Testis (tissue), 3 donors: ENCODE measurements around the gene PDE6H. TPM values are rescaled to one million over a fixed set of nuclear protein-coding genes. Genes with fewer than 3 reads are reported as not detected.

Source experiments
- DNase-seq: peaks from one replicate; pipeline ENCODE4 v3.0.0-alpha.2; 2019
- H3K27ac ChIP-seq, 2 donors: fragments of 200-600 bp; sonication (generic); one replicate each; pipeline ENCODE4 v1.5.1; 2019
- H3K27me3 ChIP-seq: fragments of 200-600 bp; sonication (generic); one replicate; pipeline ENCODE4 v1.5.1; 2019
- H3K36me3 ChIP-seq: fragments of 200-600 bp; sonication (generic); one replicate; pipeline ENCODE4 v1.5.1; 2017; ENCODE audit warnings: low read depth; ENCODE audit errors: missing control alignments
- H3K4me1 ChIP-seq: fragments of 200-600 bp; sonication (generic); one replicate; pipeline ENCODE4 v1.5.1; 2019
- H3K4me3 ChIP-seq, 2 donors: fragments of 200-600 bp; sonication (generic); one replicate each; pipeline ENCODE4 v1.5.1; 2017 to 2019
- H3K9me3 ChIP-seq: fragments of 200-600 bp; sonication (generic); one replicate; pipeline ENCODE4 v1.5.1; 2017
- CTCF ChIP-seq, 3 experiments: fragments of 450-650 bp in 2 of 3; fragments of 200-600 bp in 1 of 3; sonication (generic) in 1 of 3; IDR thresholded peaks; one replicate each; pipeline ENCODE4 v1.5.1; 2016 to 2019; ENCODE audit warnings: antibody characterized with exemption in 3 of 3, mild to moderate bottlenecking in 2 of 3, moderate library complexity in 1 of 3
- POLR2A ChIP-seq: fragments of 450-650 bp; IDR thresholded peaks from one replicate; pipeline ENCODE4 v1.6.1; 2017; ENCODE audit warnings: antibody characterized with exemption, mild to moderate bottlenecking, moderate library complexity
- WGBS, 2 donors: methylation state at CpG; one replicate each; pipeline ENCODE4 v1.1.5; 2018; 5-methylcytosine and 5-hydroxymethylcytosine counted together
- intact Hi-C: fragments of 100-400 bp; cut with DNase I; formaldehyde crosslinking; loops from one replicate; pipeline ENCODE4 v1.15.1; 2023; ENCODE audit warnings: low total_unique reads
- polyA plus RNA-seq: library from polyadenylated mRNA; stranded (reverse); fragments of 350-450 nt; fragmentation: Illumina TruSeq; extraction: RNeasy Lipid Tissue Mini Kit (QIAGEN cat#74804); gene quantifications from one replicate; pipeline ENCODE4 v1.2.3, GENCODE V29; 2014; ENCODE audit warnings: low read depth, low replicate concordance; ENCODE audit not compliant: insufficient read depth
- total RNA-seq, 2 donors: library from RNA; depleted of rRNA; stranded (reverse); fragments of >200 nt; gene quantifications; one replicate each; pipeline ENCODE4 v1.2.3, GENCODE V29; 2016

The PDE6H gene
- total and polyA plus RNA-seq, 3 donors from 2014 or later: not detected

DNA sequence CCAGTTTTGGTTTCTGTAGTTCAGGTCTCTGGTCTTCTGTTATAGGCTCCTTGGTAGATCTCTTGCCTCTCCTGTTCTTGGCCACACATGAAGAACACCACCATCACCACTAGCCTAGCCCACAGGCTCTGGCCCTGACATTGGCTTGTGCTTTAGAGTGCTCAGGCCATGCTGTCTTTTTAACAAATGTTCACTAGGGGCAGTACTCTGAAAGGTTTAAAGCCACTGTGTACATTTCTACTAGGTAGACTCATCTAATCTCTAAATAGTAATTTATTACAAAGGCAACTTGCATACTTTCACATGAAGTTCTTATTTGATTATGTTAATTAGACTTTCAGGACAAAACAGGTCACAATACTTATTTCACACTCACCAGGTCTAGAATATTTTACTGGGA is 38.3 kb downstream of the PDE6H start:
- TF ChIP-seq CTCF (IDR thresholded peaks at IDR 0.05) (peak in 1 of 3 experiments; percentile 18), POLR2A (no peak)
- Histone ChIP-seq H3K27ac (no peak overlapping the region), H3K4me3 (no peak overlapping the region), H3K27me3 (no peaks in the 10 kb centered on the region), H3K9me3 (no peaks in the 10 kb centered on the region), H3K36me3 (no peaks in the 10 kb centered on the region), H3K4me1 (peaks cover 3% of the 10 kb centered on the region)
- no peak for DNase-seq
- intact Hi-C loops: no loop called here

- H3K4me1 ChIP-seq: no peaks in the 10 kb centered on the region
- intact Hi-C loops: no loop called here
- H3K27me3 ChIP-seq: no peaks in the 10 kb centered on the region
- DNase-seq: no peak
- no peaks in the 10 kb centered on the region for H3K9me3 ChIP-seq
- TF ChIP-seq CTCF (IDR thresholded peaks at IDR 0.05): no peak
- no peak overlapping the region for H3K27ac ChIP-seq
- 80 to 90% methylated on average over 4 of the region's 4 CpGs for WGBS, 2 donors
- H3K36me3 ChIP-seq: no peaks in the 10 kb centered on the region
- H3K4me3 ChIP-seq: no peak overlapping the region
These were observed 40.9 kb downstream of the PDE6H start for GRCh38 chr12:15013634-15014179.

GRCh38 chr12:15014708-15015107 is 41.9 kb downstream of the PDE6H start:
- H3K36me3 ChIP-seq: no peaks in the 10 kb centered on the region
- no peak overlapping the region for H3K27ac ChIP-seq
- 78% methylated on average over 2 of the region's 2 CpGs for WGBS, 2 donors
- DNase-seq: no peak
- intact Hi-C loops: no loop called here
- H3K27me3 ChIP-seq: no peaks in the 10 kb centered on the region
- no peaks in the 10 kb centered on the region for H3K4me1 ChIP-seq
- H3K9me3 ChIP-seq: no peaks in the 10 kb centered on the region
- no peak overlapping the region for H3K4me3 ChIP-seq
- TF ChIP-seq CTCF (IDR thresholded peaks at IDR 0.05) (no peak), POLR2A (no peak)

- no peaks in the 10 kb centered on the region for H3K36me3 ChIP-seq
- no peak overlapping the region for H3K27ac ChIP-seq
- no peaks in the 10 kb centered on the region for H3K27me3 ChIP-seq
- no peaks in the 10 kb centered on the region for H3K4me1 ChIP-seq
- no peaks in the 10 kb centered on the region for H3K9me3 ChIP-seq
- 55 to 63% methylated on average over 1 of the region's 1 CpG for WGBS, 2 donors
- no peak for DNase-seq
- intact Hi-C loops: no loop called here
- TF ChIP-seq CTCF (IDR thresholded peaks at IDR 0.05) (no peak), POLR2A (no peak)
- no peak overlapping the region for H3K4me3 ChIP-seq
These were observed 42.3 kb downstream of the PDE6H start for GRCh38 chr12:15015121-15015520.

- Histone ChIP-seq H3K4me3 (no peak overlapping the region), H3K27me3 (no peaks in the 10 kb centered on the region), H3K36me3 (no peaks in the 10 kb centered on the region), H3K4me1 (no peaks in the 10 kb centered on the region), H3K27ac (no peak overlapping the region), H3K9me3 (no peaks in the 10 kb centered on the region)
- TF ChIP-seq POLR2A: no peak
- no peak for TF ChIP-seq CTCF (IDR thresholded peaks at IDR 0.05)
- intact Hi-C loops: no loop called here
- WGBS, 2 donors: 76 to 78% methylated on average over 3 of the region's 3 CpGs
- no peak for DNase-seq
These were observed 47.3 kb downstream of the PDE6H start for GRCh38 chr12:15020156-15020555.
